NCI-H446 (cell line): Measurements from ENCODE around the gene SLC6A17.

Experiments used
- DNase-seq, 2 experiments: peaks; one replicate each; lab custom pipeline; 2025; lab: John Stamatoyannopoulos, UW

SLC6A17 gene

DNA sequence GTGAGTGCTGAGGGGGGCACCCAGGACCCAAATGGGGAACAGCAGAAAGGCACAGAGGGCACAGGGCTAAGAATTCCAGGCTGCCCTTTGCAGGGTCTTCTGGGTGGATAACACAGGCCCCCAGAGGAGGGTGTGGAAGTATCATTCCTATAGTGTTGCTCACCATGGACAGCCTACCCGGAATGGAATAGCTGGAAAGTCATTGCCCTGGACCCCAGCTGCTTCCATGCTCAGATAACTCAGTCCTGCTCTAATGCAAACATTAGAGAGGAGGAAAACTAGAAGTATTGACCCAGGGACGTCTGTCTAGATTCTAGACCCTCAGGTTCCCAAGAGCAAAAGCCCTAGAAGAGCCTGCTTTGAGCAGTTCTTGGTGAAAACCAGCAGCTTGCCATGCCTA lies 24.7 kb downstream of the SLC6A17 start:
- DNase-seq: no peak

DNA sequence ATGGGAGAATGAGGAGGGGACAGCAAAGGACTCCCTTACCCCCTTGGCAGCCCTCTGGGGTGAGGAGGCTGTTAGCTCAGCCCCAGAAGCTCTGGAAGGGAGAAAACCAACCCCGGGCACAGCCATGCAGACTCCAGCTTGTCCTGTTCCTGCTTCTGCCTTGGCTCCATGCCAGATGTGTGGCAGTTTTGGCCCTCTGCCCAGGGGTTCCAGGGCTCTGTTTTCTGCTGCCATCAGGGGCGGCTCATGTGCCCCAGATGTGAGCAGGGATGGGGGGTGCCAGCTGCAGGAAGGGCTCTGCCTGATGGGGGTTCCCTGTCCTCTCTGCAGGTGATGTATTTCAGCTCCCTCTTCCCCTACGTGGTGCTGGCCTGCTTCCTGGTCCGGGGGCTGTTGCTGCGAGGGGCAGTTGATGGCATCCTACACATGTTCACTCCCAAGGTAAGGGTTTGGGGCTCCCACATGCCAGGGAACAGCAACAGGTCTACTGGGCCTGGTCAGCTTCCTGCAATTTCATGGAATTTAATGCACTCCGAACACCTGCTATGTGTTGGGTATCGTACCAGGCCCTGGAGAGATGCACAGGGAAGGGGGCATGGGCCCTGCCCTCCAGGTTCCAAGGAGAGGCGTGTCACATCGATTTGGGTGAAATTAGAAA lies 26.1 kb downstream of the SLC6A17 start:
- DNase-seq: peak; percentile 63 to 81

DNA sequence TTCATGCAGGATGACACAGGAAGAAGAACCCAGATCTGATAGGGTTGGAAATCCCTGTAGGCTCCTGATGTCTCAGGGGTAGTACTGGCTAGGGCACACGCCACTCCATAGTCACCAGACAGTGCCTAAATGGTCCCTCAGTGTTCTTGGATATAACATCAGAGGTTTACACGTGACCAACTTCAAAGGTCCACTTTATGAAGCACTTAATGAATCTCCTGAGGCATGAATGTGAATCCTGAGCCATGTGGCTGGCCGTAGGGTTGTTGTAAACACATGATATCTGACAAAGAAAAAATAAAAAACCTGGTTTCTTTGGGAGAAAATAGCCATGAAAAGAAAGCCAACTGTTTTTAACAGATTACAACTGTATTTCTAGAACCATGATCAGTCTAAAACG lies 27.5 kb downstream of the SLC6A17 start:
- no peak for DNase-seq

DNA sequence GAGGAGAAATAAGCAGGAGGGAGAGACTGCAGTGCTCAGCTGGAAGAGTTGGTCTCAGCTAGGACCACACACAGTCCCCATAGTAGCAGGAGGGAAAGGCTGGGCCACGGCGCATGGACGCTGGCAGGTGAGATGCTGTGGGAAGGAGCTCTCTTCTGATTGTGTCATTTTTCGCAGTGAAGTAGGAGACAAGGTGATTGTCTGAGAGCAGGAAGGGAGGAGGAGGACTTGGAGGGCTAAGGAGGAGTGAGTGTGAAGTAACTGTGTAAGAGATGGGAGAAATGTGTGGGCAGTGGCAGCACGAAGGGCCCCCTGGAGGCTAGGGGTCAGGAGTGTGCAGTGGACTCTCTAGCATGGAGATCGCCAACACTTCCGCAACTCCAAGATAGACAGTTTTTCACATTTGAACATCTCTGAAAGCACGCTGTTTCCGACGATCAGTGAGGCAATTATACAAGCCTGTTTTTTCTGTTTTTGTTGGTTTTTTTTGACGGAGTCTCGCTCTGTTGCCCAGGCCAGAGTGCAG lies 33.4 kb downstream of the SLC6A17 start:
- no peak for DNase-seq

DNA sequence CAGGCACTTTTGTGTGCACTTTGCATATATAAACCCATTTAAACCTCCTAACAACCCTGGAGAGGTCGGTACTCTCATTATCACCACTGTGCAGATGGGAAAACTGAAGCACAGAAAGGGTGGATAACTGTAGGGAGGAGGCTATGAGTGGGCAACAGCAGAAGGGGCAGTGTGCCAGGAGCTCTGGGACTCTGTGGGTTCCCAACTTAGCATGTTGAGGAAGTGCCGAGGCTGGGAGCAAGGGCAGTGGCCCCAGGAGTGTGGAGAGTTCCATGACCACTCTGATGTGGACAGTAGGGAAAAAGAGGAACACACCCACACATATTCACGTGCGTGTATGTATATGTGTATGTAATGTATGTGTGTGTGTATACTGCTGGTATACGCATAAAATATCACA lies 34.2 kb downstream of the SLC6A17 start:
- no peak for DNase-seq

DNA sequence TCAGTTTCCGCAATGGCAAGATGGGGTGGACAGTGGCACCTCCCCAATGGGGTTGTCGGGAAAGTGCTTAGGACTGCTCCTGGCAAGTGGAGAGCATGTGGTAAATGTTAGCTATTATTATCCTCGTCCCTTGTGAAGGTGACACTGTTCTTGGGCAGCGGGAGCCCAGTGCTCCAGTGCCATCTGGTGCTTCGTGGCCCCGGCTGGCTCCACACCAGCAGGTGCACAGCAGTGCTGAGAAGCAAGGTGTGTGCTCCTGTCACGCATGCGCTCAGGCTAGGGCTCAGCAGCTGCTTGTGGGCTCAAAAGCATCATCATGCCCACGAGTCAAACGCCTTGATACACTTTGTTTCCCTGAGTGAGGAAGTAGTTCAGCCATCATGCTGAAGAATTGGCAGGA lies 34.9 kb downstream of the SLC6A17 start:
- DNase-seq: no peak

DNA sequence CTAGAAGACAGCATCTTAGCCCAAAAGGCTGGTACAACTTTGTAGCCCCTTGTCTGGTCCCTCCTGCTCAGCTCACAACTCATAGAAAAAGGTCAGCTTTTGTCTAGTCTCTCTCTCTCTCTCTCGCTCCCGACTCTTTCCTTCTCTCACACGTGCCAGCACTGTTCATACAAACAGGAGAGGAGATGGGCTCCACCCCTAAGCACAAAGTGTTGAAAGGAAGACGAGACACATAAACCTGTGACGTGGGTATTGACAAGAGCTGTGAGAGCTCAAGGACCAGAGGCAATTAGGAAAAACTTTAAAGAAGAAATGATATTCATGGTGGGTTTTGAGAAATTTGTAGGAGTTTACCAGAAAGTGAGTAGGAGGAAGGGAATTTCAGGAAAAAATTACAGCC lies 36.3 kb downstream of the SLC6A17 start:
- no peak for DNase-seq

DNA sequence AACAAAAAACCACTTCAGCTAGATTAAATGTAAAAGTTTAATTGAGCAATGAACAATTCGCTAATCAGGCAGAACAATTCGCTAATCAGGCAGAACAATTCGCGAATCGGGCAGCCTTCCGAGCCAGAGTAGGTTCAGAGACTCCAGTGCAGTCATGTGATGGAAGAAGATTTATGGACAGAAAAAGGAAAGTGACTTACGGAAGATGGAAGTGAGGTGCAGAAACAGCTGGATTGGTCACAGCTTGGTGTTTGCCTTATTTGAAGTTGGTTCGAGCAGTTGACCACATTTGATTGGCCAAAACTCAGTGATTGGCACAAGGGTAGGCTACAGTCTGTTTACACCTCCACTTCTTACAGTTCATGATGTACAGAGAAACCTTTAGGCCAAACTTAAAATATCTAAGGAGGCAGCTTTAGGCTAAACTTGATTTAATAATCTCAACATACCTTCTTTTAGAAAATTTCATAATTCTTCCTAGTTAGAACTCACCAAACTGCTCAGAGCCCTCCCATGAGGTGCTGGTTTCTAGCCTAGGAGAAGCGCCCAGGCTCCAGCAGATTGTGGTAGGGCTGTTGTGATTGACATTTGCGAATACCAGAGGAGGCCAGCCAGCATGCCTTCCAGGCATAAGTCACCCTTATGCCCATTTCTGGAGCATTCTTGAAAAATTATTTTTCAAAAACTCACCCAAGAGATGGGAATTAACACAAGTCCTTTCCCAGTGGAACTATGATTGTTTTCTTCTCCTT lies 37.0 kb downstream of the SLC6A17 start:
- peak in 1 of 2 experiments; percentile 63 for DNase-seq

DNA sequence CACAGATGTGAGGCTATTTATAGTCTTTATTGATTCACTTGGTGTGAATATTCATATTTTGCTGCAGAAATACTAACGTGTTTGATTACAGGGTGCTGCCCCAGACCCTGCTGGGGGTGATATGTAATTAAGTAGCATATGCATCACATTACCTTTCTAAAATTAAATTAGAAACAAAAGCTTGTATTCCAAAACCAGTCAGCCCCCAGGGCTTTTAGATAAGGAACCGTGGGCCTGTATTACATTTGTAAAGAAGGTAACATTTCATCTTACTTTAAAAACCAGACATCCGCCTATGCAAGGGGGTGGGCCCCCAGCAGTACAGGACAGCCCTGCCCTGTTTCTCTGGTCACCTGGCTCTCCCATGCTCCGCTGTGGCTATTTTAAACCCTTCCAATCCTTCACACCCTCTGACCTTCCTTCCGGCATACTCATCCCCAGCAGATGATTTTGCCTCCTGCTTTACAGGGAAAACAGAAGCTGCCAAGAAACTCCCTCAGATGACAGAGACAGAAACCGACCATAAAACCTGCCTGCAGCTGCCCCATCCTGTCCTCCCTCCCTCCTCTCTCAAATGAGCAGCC lies 37.8 kb downstream of the SLC6A17 start:
- peak in 1 of 2 experiments; percentile 50 for DNase-seq

DNA sequence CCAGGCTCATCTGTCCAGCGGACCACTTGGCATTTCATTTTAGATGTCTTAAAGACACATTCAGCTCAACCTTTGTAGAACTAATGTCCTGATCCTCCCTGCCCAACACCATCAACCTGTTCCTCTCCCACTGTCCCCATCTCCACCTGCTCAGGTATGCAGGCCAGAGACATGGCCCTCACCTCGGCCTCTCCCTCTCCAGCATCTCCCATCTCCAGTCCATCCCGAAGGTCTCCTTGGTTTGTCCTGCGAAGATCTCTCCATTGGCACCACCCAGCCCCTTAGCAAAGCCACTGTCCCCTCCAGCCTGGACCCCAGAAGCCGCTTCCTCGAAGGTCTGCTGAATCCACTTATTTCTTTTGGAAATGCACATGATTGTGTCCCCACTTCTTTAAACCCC lies 38.9 kb downstream of the SLC6A17 start:
- DNase-seq: no peak

DNA sequence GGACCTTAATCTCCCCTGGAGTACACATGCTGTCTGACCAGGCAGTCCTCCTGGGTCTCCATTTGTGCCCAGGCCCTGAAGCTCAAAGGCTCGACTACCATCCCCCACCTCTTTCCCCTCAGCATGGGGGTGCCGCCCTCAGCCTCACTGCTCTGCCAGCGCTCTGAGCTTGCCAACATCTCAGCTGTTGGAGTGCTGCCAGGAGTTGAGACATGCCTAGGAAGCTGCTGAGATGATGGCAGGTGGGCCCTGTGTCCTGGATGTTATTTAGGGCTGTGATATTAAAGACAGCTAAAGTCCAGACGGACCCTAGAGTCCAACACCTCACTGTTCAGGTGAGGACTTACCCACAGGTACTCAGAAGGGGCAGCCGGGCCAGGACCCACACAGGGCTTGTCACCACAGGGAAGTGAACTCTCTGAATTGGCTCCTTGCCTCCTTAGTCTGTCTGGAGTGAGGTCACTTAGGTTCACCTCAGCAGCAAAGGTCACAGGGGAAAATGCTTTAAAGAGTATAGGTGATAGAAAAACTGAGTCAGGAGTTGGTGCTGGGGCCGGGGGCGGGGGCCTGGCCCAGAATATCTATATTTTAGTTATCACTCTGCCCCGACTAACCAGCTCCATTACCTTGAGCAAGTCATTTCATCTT lies 40.1 kb downstream of the SLC6A17 start:
- peak; percentile 81 to 93 for DNase-seq

DNA sequence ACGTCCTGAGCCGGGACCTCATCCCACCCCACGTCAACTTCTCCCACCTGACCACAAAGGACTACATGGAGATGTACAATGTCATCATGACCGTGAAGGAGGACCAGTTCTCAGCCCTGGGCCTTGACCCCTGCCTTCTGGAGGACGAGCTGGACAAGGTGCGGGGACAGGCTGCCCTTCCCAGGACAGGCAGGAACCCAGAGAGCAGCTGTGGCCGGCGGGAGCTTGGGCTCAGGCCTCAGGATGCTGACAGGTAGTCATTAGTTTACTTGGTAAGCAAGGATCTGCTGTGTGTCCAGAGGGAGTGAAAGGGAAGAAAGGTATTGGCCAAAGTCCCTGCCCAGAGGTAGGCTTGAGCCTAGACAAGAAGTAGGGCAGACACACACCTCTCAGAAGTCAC lies 42.2 kb downstream of the SLC6A17 start:
- no peak for DNase-seq

DNA sequence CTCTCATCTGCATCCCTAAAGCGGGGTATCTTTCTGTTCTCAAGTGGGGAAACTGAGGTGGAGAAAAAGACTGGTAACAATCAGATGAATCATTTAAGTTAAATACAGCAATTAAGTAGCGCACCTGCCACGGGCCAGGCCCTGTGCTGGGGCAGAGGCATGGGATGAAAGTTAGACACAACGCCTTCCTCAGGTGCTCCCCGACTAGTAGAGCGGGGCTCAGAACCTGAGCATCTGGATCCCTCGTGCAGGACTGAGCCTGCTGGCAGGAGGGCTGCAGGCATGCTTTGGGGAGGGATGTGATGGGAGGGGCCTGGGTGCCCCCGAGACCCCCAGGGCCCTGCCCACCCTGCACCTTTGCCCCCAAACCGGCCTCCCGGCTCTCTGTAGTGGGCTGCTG lies 44.9 kb downstream of the SLC6A17 start:
- DNase-seq: no peak

DNA sequence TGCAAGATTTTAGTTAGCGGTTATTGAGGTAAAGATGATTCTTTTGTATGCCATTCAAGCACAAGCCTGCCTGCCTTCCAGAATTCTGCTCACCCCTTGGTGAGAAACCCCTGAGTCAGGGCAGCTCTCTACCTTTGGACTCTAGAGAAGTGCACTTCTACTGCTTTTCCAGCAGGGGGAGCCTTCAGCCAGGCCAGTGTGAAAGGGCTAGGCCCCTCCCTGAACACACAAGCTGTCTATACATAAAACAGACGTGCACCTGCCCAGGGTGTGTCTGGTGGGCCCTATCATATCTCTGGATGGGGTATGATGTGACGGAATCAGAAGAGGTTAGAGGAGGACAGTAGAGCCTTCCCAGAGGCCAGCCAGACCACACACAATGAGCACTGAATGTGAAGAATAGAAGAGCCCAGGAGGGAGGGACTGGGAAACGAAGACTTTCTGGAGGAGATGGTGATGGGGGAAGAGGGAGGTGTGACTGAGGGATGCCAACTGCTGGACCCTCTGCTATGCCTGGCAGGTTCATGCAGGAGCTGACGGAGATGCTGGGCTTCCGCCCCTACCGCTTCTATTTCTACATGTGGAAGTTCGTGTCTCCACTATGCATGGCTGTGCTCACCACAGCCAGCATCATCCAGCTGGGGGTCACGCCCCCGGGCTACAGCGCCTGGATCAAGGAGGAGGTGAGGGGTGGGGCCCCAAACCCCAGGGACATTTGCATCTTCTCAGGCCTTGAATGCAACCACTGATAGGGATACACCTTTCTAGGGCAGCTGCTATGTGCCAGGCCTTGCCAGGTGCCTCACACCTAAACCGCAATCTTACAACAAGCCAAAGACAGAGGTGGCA lies 46.8 kb downstream of the SLC6A17 start:
- peak in 1 of 2 experiments; percentile 47 for DNase-seq

DNA sequence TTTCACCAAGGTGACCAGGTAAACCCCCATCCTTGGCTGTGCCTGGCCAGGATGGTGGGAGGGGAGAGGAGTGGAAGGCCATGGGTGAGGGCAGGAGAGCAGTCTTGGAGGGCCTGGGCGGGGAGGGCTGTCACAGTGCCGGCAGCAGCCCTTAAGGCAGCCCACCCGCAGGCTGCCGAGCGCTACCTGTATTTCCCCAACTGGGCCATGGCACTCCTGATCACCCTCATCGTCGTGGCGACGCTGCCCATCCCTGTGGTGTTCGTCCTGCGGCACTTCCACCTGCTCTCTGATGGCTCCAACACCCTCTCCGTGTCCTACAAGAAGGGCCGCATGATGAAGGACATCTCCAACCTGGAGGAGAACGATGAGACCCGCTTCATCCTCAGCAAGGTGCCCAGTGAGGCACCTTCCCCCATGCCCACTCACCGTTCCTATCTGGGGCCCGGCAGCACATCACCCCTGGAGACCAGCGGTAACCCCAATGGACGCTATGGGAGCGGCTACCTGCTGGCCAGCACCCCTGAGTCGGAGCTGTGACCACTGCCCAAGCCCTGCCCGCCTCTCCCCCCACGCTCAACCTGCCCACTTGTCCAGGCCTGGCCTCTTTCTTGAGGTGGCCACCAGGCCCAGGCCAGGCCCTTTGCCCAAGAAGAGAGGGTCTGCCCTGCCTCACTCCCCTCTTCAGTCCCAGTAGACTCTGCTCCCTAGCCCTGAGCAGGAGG lies 47.8 kb downstream of the SLC6A17 start:
- DNase-seq: no peak

DNA sequence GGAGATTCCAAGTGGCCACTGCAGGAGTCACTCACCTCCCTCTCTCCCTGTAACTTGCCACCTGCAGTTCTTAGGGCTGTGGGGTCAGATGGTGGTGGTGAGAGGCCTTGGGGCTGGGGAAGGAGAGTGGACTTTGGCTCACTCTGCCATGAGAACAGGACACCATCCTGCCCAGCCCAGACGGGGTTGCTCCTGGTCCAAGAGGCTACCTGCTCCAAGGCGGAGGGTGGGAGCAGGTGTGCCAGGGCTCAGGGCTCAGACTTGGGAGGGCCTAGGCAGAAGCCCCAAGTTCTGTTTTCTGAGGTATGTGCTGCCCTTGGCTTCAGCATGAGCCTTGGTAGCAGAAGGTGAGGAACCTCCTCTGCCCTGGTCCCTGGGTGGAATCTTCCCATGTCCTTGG lies 48.5 kb downstream of the SLC6A17 start:
- no peak for DNase-seq

DNA sequence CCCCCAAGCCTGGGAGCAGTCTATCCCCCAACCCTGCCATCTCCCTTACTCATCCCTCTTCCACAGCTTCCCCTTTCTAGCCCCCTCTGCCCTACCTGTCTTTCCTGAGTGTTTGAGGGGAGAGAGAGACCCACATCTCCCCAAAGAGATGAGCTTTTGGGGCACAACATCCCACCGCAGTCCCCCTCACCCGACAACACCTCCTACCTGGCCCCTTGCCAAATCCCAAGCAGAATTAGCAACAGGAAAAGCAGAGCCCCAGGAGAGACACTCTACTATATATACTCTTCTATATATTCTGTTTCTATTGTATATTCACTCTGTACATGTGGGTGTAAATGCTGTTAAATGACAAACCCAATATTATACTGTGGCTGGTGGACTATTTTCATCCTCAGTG lies 49.9 kb downstream of the SLC6A17 start:
- DNase-seq: no peak

DNA sequence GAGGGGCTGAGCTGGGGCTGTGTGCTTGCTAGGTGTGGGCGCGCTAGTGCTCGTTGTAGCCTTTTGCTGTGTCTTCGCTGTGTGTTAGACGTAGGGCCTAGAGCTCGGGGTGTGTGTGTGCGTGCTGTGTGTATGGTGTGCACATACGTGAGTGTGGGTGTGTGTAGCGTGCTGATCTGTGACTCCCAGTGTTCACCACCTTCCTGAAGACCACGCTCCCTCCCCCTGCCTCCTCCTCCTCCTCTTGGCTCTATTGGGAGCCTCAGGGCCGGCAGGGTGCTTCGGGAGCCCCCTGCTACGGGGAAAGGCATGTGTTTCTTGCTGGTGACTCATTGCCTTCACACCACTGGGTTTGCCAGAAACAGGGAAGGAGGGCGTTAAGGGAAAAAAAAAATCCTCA lies 50.4 kb downstream of the SLC6A17 start:
- no peak for DNase-seq

DNA sequence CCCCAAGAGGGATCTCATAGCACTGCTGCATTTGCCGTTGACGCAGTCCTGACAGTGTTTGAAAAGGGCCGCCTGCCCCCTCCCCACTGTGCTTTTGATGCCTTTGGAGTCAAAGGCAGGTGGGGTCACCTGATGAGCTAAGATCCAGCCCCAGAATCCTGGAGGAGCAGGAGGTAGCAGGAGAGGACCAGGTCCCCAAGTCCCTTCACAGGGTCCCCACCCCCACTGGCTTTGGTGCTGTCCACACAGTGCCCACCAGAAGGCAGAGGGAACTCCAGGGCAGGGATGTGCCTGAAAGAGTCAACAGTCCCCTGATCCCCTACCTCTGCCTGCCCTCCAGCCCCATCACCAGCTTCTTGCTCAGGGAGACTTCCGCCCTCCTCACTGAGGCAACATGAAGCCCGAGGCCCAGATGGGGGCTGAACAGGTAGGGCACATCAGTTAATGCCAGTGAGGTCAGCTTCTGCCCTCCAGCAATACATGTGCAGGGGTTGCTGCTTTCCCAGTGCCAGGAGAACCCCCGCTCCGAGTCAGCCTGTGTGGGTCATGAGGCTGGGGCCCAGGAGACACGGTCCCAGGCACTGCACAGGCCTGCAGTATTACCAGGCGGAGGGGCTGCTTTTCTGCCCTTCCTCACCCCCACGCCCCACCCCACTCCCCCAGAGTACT lies 51.0 kb downstream of the SLC6A17 start:
- no peak for DNase-seq

DNA sequence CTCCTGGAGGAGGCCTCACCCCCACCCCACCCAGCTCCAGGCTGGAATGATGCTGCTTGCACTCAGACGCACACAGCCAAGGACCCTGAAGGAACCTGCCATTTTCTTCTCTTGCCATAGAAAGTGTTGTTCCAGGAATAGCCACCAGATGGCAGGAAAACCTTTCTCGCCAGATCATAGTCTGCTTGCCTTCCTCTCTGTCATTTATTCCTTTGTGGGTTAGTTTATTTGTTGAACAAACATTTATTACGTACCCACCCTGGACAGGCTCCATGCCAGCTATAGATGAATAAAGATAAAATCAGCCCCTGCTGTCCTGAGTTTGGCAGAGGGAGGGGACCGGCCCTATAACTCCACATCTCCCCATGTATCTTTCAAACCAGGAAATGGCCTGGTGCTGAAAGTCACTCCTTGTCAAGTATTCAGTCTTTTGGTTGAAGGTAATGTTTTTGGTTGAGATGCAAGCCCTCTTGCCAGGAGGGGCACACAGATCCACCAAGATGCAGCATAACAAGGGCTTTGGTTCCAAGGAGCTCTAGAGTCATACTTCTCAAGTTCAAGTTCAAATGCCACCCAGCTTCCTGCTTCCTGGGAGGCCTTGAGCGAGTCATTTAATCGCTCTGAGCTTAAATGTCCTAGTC lies 52.8 kb downstream of the SLC6A17 start:
- peak; percentile 56 to 88 for DNase-seq
